Dedifferentiated amniotic fluid mesenchymal stem cell (primary cell): ENCODE data around the gene ANO9.
A peak's percentile ranks its signal among the peaks of the same experiment; 100 is the strongest.

Experiments used
- DNase-seq: peaks from one replicate; pipeline ENCODE4 v3.0.0-alpha.2; 2016; ENCODE audit errors: extremely low spot score

The ANO9 gene

GRCh38 chr11:369336-370018 is 72.3 kb downstream of the ANO9 start, which contains the start of gene B4GALNT4:
TSS of gene B4GALNT4 (plus strand) at chr11:369499. CDS start at chr11:369804, 305 bp downstream.
- peak; percentile 19 for DNase-seq

GRCh38 chr11:368414-369335 is 73.1 kb downstream of the ANO9 start:
- DNase-seq, result no peak

DNA sequence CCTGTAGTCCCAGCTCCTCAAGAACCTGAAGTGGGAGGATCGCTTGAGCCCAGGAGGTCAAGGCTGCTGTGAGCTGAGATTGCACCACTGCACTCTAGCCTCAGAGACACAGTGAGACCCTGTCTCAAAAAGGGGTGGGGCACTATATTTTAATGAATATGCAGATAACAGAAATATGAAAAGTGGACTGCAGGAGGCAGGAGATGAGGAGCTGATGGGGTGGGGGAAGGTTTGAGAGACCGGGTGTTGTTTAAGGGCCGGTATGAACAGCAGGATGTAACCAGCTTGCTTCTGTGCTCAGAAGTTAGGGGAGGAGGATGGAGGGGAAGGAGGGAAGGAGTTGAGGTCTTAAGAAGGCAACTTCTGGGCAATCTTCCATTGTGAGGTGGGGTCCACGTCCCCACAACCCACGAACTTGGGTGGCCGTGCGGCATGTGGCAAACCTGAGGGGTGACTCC is 73.8 kb downstream of the ANO9 start:
- no peak for DNase-seq
